HL-60 (cell line): ENCODE data around the gene BCAT1.

Experiments
- DNase-seq, 2 experiments: peaks; one replicate each; pipeline ENCODE4 v3.0.0-alpha.2; 2010 to 2020; ENCODE audit warnings: low read depth in 1 of 2, low spot score in 1 of 2
- H3K27ac ChIP-seq: fragments of 250-450 bp; sonication (Bioruptor Pico); replicated peaks from 2 replicates; pipeline ENCODE4 v1.5.1; 2020; ENCODE audit warnings: mild to moderate bottlenecking, moderate library complexity
- H3K27me3 ChIP-seq: fragments of 250-450 bp; sonication (Bioruptor Pico); 2 replicates; pipeline ENCODE4 v1.5.1; 2021; ENCODE audit warnings: mild to moderate bottlenecking, moderate library complexity; ENCODE audit not compliant: insufficient read depth, poor library complexity, severe bottlenecking
- H3K4me3 ChIP-seq: replicated peaks from 2 replicates; pipeline ENCODE4 v1.5.1; 2011; ENCODE audit warnings: mild to moderate bottlenecking, control low read depth, low read length; ENCODE audit not compliant: insufficient read depth
- GABPA ChIP-seq: IDR thresholded peaks from 2 replicates; pipeline ENCODE4 v1.6.1; 2012; ENCODE audit warnings: low read depth
- POLR2AphosphoS5 ChIP-seq: IDR thresholded peaks from 2 replicates; pipeline ENCODE4 v1.6.1; 2012; ENCODE audit warnings: low read depth
- SPI1 ChIP-seq: IDR thresholded peaks from 2 replicates; pipeline ENCODE4 v1.6.1; 2012; ENCODE audit warnings: low read depth, mild to moderate bottlenecking, borderline replicate concordance
- TF ChIP-seq, protein P1 (sequence below): IDR thresholded peaks from one replicate; pipeline ENCODE4 v1.5.1; 2011; ENCODE audit warnings: low read length, control low read depth, inconsistent platforms; ENCODE audit not compliant: insufficient read depth
- TF ChIP-seq, protein P2 (sequence below): IDR thresholded peaks from 2 replicates; pipeline ENCODE4 v1.6.1; 2012; ENCODE audit warnings: low read depth; ENCODE audit not compliant: insufficient replicate concordance

BCAT1 gene

DNA sequence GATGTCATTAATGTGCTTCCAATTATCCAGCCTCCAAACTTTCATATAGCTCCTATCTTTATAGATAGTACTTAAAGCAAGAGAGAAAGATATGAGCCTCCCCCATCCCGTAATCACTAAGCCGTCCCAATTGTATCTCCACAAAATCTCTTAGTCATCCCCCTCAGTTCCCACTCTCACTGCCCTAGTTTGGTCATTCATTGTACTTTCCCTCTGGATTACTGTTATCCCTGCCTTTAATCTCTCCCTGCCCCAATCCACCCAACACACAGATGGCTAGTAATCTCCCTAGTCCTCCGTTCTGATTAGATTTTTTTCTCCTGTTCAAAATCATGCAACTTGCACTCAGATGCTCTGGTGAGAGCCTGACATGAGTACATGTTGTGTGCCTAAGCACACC, 5.4 kb upstream of the BCAT1 start:
- no peak overlapping the region for H3K4me3 ChIP-seq
- no peak overlapping the region for H3K27ac ChIP-seq
- no peaks in the 10 kb centered on the region for H3K27me3 ChIP-seq
- no peak for DNase-seq
- TF ChIP-seq, protein P1, sequence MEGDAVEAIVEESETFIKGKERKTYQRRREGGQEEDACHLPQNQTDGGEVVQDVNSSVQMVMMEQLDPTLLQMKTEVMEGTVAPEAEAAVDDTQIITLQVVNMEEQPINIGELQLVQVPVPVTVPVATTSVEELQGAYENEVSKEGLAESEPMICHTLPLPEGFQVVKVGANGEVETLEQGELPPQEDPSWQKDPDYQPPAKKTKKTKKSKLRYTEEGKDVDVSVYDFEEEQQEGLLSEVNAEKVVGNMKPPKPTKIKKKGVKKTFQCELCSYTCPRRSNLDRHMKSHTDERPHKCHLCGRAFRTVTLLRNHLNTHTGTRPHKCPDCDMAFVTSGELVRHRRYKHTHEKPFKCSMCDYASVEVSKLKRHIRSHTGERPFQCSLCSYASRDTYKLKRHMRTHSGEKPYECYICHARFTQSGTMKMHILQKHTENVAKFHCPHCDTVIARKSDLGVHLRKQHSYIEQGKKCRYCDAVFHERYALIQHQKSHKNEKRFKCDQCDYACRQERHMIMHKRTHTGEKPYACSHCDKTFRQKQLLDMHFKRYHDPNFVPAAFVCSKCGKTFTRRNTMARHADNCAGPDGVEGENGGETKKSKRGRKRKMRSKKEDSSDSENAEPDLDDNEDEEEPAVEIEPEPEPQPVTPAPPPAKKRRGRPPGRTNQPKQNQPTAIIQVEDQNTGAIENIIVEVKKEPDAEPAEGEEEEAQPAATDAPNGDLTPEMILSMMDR, result no peak
- TF ChIP-seq, protein P2, sequence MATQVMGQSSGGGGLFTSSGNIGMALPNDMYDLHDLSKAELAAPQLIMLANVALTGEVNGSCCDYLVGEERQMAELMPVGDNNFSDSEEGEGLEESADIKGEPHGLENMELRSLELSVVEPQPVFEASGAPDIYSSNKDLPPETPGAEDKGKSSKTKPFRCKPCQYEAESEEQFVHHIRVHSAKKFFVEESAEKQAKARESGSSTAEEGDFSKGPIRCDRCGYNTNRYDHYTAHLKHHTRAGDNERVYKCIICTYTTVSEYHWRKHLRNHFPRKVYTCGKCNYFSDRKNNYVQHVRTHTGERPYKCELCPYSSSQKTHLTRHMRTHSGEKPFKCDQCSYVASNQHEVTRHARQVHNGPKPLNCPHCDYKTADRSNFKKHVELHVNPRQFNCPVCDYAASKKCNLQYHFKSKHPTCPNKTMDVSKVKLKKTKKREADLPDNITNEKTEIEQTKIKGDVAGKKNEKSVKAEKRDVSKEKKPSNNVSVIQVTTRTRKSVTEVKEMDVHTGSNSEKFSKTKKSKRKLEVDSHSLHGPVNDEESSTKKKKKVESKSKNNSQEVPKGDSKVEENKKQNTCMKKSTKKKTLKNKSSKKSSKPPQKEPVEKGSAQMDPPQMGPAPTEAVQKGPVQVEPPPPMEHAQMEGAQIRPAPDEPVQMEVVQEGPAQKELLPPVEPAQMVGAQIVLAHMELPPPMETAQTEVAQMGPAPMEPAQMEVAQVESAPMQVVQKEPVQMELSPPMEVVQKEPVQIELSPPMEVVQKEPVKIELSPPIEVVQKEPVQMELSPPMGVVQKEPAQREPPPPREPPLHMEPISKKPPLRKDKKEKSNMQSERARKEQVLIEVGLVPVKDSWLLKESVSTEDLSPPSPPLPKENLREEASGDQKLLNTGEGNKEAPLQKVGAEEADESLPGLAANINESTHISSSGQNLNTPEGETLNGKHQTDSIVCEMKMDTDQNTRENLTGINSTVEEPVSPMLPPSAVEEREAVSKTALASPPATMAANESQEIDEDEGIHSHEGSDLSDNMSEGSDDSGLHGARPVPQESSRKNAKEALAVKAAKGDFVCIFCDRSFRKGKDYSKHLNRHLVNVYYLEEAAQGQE, result no peak
- TF ChIP-seq GABPA, result no peak
- no peak for TF ChIP-seq POLR2AphosphoS5
- TF ChIP-seq SPI1, result no peak

DNA sequence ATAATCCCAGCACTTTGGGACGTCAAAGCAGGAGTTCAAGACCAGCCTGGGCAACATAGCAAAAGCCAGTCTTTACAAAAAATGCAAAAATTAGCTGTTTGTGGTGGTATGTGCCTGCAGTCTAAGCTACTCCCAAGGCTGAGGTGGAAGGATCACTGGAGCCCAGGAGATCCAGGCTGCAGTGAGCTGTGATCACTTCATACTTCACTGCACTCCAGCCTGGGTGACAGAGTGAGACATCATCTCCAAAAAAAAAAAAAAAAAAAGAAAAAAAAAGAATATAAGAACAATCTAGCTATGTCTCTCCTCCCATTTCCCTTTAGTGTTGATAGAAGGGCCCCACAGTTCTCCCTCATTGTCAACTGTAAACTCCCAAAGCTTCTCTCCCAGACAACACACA, 3.5 kb upstream of the BCAT1 start:
- TF ChIP-seq POLR2AphosphoS5 (no peak), GABPA (no peak), SPI1 (no peak)
- TF ChIP-seq, protein P2, result no peak
- TF ChIP-seq, protein P1, result no peak
- DNase-seq, result no peak
- Histone ChIP-seq H3K27me3 (no peaks in the 10 kb centered on the region), H3K27ac (no peak overlapping the region), H3K4me3 (no peak overlapping the region)

DNA sequence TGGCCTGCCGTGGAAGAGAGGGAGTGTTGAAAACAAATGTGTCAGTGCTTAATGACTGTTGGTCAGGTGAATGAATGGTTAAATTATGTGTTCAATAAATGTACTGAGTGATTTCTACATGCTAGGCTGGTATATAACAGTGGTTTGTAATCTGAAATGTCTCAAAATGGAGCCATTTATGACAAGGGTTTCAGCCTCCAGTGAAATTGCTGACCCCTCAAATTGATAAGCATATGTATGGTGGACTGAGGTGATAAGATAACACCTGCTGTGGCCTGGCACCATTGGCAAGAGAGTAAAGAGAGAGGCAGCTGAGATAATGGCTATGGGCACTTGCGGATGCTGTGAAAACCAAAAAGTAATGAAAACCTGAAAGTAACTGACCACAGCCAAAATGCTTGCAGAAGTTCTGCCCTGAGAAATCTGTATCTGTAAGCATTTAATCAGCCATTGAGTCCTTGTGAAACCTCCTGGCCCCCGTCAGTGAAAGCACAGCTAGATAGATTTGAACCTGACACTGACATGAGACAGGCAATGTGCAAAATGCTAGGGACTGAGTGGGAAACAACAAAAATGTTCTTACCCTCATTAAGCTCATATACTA, 1.4 kb upstream of the BCAT1 start:
- TF ChIP-seq, protein P2, result no peak
- TF ChIP-seq, protein P1, result no peak
- TF ChIP-seq POLR2AphosphoS5, result no peak
- TF ChIP-seq GABPA, result no peak
- no peak for TF ChIP-seq SPI1
- no peak for DNase-seq
- Histone ChIP-seq H3K27ac (no peak overlapping the region), H3K27me3 (no peaks in the 10 kb centered on the region), H3K4me3 (no peak overlapping the region)
